Fibroblast of lung (primary cell): ENCODE data around the gene TEX35.

ENCODE experiments used
- CTCF ChIP-seq, 2 donors: IDR thresholded peaks in 1 of 2; conservative IDR thresholded peaks in 1 of 2; 1 replicate in 1 of 2; 2 replicates in 1 of 2; pipeline ENCODE4 v1.5.1; 2011 to 2012; ENCODE audit warnings: low read length in 2 of 2, control low read depth in 1 of 2, inconsistent platforms in 1 of 2, low read depth in 1 of 2, mild to moderate bottlenecking in 1 of 2
- EZH2 ChIP-seq: IDR thresholded peaks from 2 replicates; pipeline ENCODE4 v1.5.1; 2012; ENCODE audit warnings: low read length, control low read depth, mild to moderate bottlenecking; ENCODE audit errors: missing control alignments

GRCh38 chr1:178488393-178488792 is 24.5 kb upstream of the TEX35 start:
- TF ChIP-seq CTCF (conservative IDR thresholded peaks at IDR 0.05 in 1 of 2, IDR thresholded peaks at IDR 0.05 in 1 of 2; ENCODE audit: low read depth in 1 of 2, low read length in 2 of 2) (no peak), EZH2 (no peak)
